ENCODE data around the gene SRBD1. TPM values are rescaled to one million over a fixed set of nuclear protein-coding genes. Genes with fewer than 3 reads are reported as not detected.

The SRBD1 gene
- total RNA-seq, 3 donors from 2014 or later: 21.1 to 30.2 (median 21.9) TPM

DNA sequence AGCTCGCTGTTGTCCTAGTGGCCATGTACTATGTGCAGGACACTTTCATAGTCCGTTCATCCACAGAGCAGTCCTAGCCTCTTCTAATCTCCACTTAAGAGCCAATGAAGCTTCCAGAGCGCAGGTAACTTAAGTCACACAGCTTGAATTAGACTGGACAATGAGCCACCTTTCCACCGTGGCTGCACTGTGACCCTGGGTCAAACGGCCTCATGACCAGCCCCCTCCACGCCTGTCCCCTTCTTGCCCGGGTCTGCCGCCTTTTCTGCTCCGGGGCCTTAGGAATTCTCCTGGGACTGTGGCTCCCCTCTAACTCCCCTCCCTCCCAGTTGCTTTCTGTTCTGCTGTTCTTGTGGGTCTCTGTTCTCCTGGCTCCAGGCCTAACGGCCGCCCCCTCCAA, 32.0 kb upstream of the SRBD1 start:
- no peaks in the 10 kb centered on the region for H3K36me3 ChIP-seq
- peak overlapping the region; percentile 41 to 72 (median 53) for H3K4me3 ChIP-seq
- peaks cover 0 to 3% of the 10 kb centered on the region in 2 donors for H3K4me1 ChIP-seq
- H3K9me3 ChIP-seq: no peaks in the 10 kb centered on the region
- H3K27ac ChIP-seq: no peak overlapping the region
- no peak for DNase-seq (ENCODE audit: low spot score in 2 of 2)
- TF ChIP-seq, protein P1, sequence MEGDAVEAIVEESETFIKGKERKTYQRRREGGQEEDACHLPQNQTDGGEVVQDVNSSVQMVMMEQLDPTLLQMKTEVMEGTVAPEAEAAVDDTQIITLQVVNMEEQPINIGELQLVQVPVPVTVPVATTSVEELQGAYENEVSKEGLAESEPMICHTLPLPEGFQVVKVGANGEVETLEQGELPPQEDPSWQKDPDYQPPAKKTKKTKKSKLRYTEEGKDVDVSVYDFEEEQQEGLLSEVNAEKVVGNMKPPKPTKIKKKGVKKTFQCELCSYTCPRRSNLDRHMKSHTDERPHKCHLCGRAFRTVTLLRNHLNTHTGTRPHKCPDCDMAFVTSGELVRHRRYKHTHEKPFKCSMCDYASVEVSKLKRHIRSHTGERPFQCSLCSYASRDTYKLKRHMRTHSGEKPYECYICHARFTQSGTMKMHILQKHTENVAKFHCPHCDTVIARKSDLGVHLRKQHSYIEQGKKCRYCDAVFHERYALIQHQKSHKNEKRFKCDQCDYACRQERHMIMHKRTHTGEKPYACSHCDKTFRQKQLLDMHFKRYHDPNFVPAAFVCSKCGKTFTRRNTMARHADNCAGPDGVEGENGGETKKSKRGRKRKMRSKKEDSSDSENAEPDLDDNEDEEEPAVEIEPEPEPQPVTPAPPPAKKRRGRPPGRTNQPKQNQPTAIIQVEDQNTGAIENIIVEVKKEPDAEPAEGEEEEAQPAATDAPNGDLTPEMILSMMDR (IDR thresholded peaks at IDR 0.05): no peak
- TF ChIP-seq POLR2A (IDR thresholded peaks at IDR 0.05): no peak
- TF ChIP-seq POLR2AphosphoS5 (IDR thresholded peaks at IDR 0.05): no peak
- H3K27me3 ChIP-seq: no peaks in the 10 kb centered on the region
- intact Hi-C loops (cut with DNase I; ENCODE audit: low total_unique reads): no loop called here

DNA sequence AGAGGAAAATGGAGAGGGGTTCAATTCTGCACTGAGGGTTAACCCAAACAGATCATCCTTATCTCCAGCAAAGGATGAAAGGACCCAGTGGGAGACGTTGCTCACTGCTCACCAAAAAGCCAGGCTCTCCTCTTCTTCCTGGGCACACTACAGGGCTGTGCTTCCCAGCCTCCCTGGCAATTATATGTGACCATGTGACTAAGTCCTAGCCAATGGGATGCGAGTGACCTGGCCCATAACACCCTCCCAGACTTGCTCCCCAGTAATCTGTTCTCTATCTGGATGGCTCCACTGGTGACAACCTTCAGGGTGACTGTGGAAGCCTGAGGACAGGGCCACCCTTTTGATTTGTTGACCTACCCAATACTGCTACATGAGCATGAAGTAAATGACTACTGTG, 29.5 kb upstream of the SRBD1 start:
- H3K27ac ChIP-seq: no peak overlapping the region
- no peak overlapping the region for H3K4me3 ChIP-seq
- no peaks in the 10 kb centered on the region for H3K36me3 ChIP-seq
- TF ChIP-seq, protein P1 (IDR thresholded peaks at IDR 0.05): no peak
- TF ChIP-seq POLR2A (IDR thresholded peaks at IDR 0.05) (no peak), POLR2AphosphoS5 (IDR thresholded peaks at IDR 0.05) (no peak)
- no peaks in the 10 kb centered on the region for H3K9me3 ChIP-seq
- peaks cover 0 to 3% of the 10 kb centered on the region in 2 donors for H3K4me1 ChIP-seq
- no peaks in the 10 kb centered on the region for H3K27me3 ChIP-seq
- intact Hi-C loops (cut with DNase I; ENCODE audit: low total_unique reads): no loop called here
- DNase-seq (ENCODE audit: low spot score in 2 of 2): no peak

DNA sequence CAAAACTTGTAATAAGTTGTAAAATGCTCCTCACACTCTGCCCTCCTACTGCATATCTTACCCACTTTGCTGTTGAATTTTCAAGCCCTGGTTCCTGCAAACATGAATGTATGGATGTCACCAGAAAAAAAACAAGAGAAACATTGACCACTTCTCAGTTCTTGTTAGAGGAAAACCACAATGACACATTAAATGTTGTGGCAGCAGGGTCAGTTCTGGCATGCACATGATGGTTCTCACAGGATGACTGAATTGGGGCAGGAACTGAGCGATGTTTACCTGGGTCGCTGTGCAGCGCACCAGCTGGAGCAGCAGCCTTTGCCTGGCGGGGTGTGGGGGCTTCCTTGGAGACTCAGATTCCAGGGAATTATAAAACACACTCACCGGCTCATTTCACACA, 26.4 kb upstream of the SRBD1 start:
- Histone ChIP-seq H3K27me3 (no peaks in the 10 kb centered on the region), H3K4me3 (no peak overlapping the region), H3K36me3 (no peaks in the 10 kb centered on the region), H3K27ac (no peak overlapping the region), H3K4me1 (no peaks in the 10 kb centered on the region), H3K9me3 (no peaks in the 10 kb centered on the region)
- intact Hi-C loops (cut with DNase I; ENCODE audit: low total_unique reads): no loop called here
- no peak for DNase-seq (ENCODE audit: low spot score in 2 of 2)
- TF ChIP-seq POLR2A (IDR thresholded peaks at IDR 0.05): no peak
- no peak for TF ChIP-seq POLR2AphosphoS5 (IDR thresholded peaks at IDR 0.05)
- TF ChIP-seq, protein P1 (IDR thresholded peaks at IDR 0.05): no peak

DNA sequence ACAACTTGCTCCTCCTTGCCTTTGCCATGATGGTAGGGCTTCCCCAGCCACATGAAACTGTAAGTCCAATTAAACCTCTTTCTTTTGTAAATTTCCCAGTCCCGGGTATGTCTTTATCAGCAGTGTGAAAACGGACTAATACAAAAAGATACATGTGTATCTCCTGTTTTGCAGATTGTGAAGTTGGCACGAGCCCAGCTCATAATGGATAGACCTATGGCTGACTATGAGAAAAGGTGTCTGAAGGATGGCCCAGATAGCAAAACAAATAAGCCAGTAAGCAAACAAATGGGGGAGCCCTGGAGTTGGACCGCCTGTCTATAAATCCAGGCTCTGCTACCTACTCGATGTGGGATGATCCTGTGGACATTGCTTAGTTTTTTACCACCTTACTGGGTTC, 24.9 kb upstream of the SRBD1 start:
- intact Hi-C loops (cut with DNase I; ENCODE audit: low total_unique reads): no loop called here
- Histone ChIP-seq H3K4me1 (no peaks in the 10 kb centered on the region), H3K27ac (no peak overlapping the region), H3K36me3 (no peaks in the 10 kb centered on the region), H3K9me3 (no peaks in the 10 kb centered on the region), H3K27me3 (no peaks in the 10 kb centered on the region), H3K4me3 (no peak overlapping the region)
- TF ChIP-seq POLR2A (IDR thresholded peaks at IDR 0.05) (no peak), POLR2AphosphoS5 (IDR thresholded peaks at IDR 0.05) (no peak)
- TF ChIP-seq, protein P1 (IDR thresholded peaks at IDR 0.05): no peak
- no peak for DNase-seq (ENCODE audit: low spot score in 2 of 2)

DNA sequence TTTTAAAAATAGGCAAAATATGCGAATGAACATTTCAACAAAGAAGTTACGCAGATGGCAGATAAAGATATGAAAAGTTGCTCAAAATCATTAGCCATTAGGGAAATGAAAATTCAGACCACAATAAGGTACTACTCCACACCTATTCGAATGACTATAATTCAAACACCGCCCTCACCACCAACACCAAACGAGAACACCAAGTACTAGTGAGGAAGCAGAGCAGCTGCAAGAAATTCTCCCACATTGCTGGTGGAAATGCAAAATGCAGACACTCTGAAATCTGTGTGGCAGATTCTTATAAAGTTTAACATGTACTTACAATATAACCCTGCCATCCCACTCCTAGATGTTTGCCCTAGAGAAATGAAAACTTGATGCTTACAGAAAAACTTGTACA, 23.2 kb upstream of the SRBD1 start:
- no peak for DNase-seq (ENCODE audit: low spot score in 2 of 2)
- H3K4me3 ChIP-seq: no peak overlapping the region
- intact Hi-C loops (cut with DNase I; ENCODE audit: low total_unique reads): no loop called here
- TF ChIP-seq POLR2AphosphoS5 (IDR thresholded peaks at IDR 0.05): no peak
- TF ChIP-seq, protein P1 (IDR thresholded peaks at IDR 0.05): no peak
- no peak for TF ChIP-seq POLR2A (IDR thresholded peaks at IDR 0.05)
- no peaks in the 10 kb centered on the region for H3K27me3 ChIP-seq
- H3K4me1 ChIP-seq: no peaks in the 10 kb centered on the region
- H3K9me3 ChIP-seq: no peaks in the 10 kb centered on the region
- no peaks in the 10 kb centered on the region for H3K36me3 ChIP-seq
- no peak overlapping the region for H3K27ac ChIP-seq

All from breast epithelium (tissue), 4 donors.